IPS-18c (cell line): Measurements from ENCODE around the gene CD99L2.
A peak's percentile ranks its signal among the peaks of the same experiment; 100 is the strongest.

Experiments used
- H3K4me3 ChIP-seq: 2 replicates; pipeline ENCODE4 v1.7.0; 2013; ENCODE audit warnings: low read depth, mild to moderate bottlenecking, low read length, moderate library complexity; ENCODE audit not compliant: insufficient read depth
- H3K9me3 ChIP-seq: one replicate; pipeline ENCODE4 v1.6.1; 2013; ENCODE audit warnings: mild to moderate bottlenecking, low read length, moderate library complexity; ENCODE audit not compliant: control insufficient read depth, insufficient read depth

Gene CD99L2

GRCh38 chrX:150898343-150899190, at the start of gene CD99L2:
TSS of gene CD99L2 (minus strand) at chrX:150898668. CDS start at chrX:150898588, 80 bp downstream.
- Histone ChIP-seq H3K9me3 (no peaks in the 10 kb centered on the region), H3K4me3 (peak within 1 kb of the TSS; percentile 65)

- H3K9me3 ChIP-seq = peaks cover 9% of the 10 kb centered on the region
Measured at GRCh38 chrX:150944233-150944632, 45.8 kb upstream of the CD99L2 start.

GRCh38 chrX:150942942-150943594, 44.6 kb upstream of the CD99L2 start:
- H3K9me3 ChIP-seq = peaks cover 9% of the 10 kb centered on the region
- H3K4me3 ChIP-seq = no peak overlapping the region

More at GRCh38 chrX:150944233-150944632, 45.8 kb upstream of the CD99L2 start:
- no peak overlapping the region for H3K4me3 ChIP-seq

GRCh38 chrX:150941580-150941979, 43.1 kb upstream of the CD99L2 start:
- H3K4me3 ChIP-seq = no peak overlapping the region

GRCh38 chrX:150940844-150941495, 42.5 kb upstream of the CD99L2 start:
- no peak overlapping the region for H3K4me3 ChIP-seq
- H3K9me3 ChIP-seq = peaks cover 5% of the 10 kb centered on the region

More at GRCh38 chrX:150941580-150941979, 43.1 kb upstream of the CD99L2 start:
- H3K9me3 ChIP-seq = peaks cover 5% of the 10 kb centered on the region

GRCh38 chrX:150936556-150936955, 38.1 kb upstream of the CD99L2 start:
- Histone ChIP-seq H3K4me3 (no peak overlapping the region), H3K9me3 (peaks cover 3% of the 10 kb centered on the region)

- H3K9me3 ChIP-seq = peaks cover 3% of the 10 kb centered on the region
- no peak overlapping the region for H3K4me3 ChIP-seq
Measured at GRCh38 chrX:150935467-150935866, 37.0 kb upstream of the CD99L2 start.

GRCh38 chrX:150934453-150934852, 36.0 kb upstream of the CD99L2 start:
- Histone ChIP-seq H3K4me3 (no peak overlapping the region), H3K9me3 (peaks cover 3% of the 10 kb centered on the region)

GRCh38 chrX:150933945-150934350, 35.5 kb upstream of the CD99L2 start:
- no peak overlapping the region for H3K4me3 ChIP-seq
- H3K9me3 ChIP-seq = peaks cover 3% of the 10 kb centered on the region

- Histone ChIP-seq H3K9me3 (peaks cover 2% of the 10 kb centered on the region), H3K4me3 (no peak overlapping the region)
Measured at GRCh38 chrX:150929058-150929457, 30.6 kb upstream of the CD99L2 start.

GRCh38 chrX:150926791-150927190, 28.3 kb upstream of the CD99L2 start:
- Histone ChIP-seq H3K4me3 (no peak overlapping the region), H3K9me3 (peaks cover 2% of the 10 kb centered on the region)

- H3K9me3 ChIP-seq = peaks cover 2% of the 10 kb centered on the region
- H3K4me3 ChIP-seq = no peak overlapping the region
Measured at GRCh38 chrX:150926304-150926703, 27.8 kb upstream of the CD99L2 start.

- H3K4me3 ChIP-seq = no peak overlapping the region
- H3K9me3 ChIP-seq = no peaks in the 10 kb centered on the region
Measured at GRCh38 chrX:150919401-150919800, 20.9 kb upstream of the CD99L2 start.

GRCh38 chrX:150913511-150913910, 15.0 kb upstream of the CD99L2 start:
- Histone ChIP-seq H3K4me3 (no peak overlapping the region), H3K9me3 (peaks cover 5% of the 10 kb centered on the region)

GRCh38 chrX:150907474-150907873, 9.0 kb upstream of the CD99L2 start:
- Histone ChIP-seq H3K9me3 (peaks cover 3% of the 10 kb centered on the region), H3K4me3 (no peak overlapping the region)

- Histone ChIP-seq H3K9me3 (peaks cover 3% of the 10 kb centered on the region), H3K4me3 (no peak overlapping the region)
Measured at GRCh38 chrX:150906694-150907093, 8.2 kb upstream of the CD99L2 start.

- H3K9me3 ChIP-seq = peaks cover 3% of the 10 kb centered on the region
- no peak overlapping the region for H3K4me3 ChIP-seq
Measured at GRCh38 chrX:150905293-150905692, 6.8 kb upstream of the CD99L2 start.

- peak overlapping the region; percentile 34; the same call in 1 of the 2 replicates for H3K4me3 ChIP-seq
Measured at GRCh38 chrX:150903110-150903508, 4.6 kb upstream of the CD99L2 start.

More at GRCh38 chrX:150903110-150903508, 4.6 kb upstream of the CD99L2 start:
- peaks cover 3% of the 10 kb centered on the region for H3K9me3 ChIP-seq
